Transverse colon (tissue), 4 donors: ENCODE measurements around the gene SCG3. TPM values are rescaled to one million over a fixed set of nuclear protein-coding genes. Genes with fewer than 3 reads are reported as not detected.

Experiments used
- DNase-seq: peaks from one replicate; pipeline ENCODE4 v3.0.0-alpha.2; 2019
- H3K27ac ChIP-seq, 4 donors: fragments of 200-600 bp; sonication (generic); 2 replicates each; pipeline ENCODE4 v1.5.1; 2016 to 2018; ENCODE audit warnings: inconsistent platforms in 4 of 4
- H3K27me3 ChIP-seq: fragments of 200-600 bp; sonication (generic); 2 replicates; pipeline ENCODE4 v1.5.1; 2017; ENCODE audit warnings: inconsistent platforms
- H3K36me3 ChIP-seq, 4 donors: fragments of 200-600 bp; sonication (generic); 2 replicates each; pipeline ENCODE4 v1.5.1; 2017 to 2019; ENCODE audit warnings: inconsistent platforms in 4 of 4
- H3K4me1 ChIP-seq, 4 donors: fragments of 200-600 bp; sonication (generic); 2 replicates each; pipeline ENCODE4 v1.5.1; 2017 to 2020; ENCODE audit warnings: inconsistent platforms in 4 of 4
- H3K4me3 ChIP-seq, 4 donors: fragments of 200-600 bp; sonication (generic); 1 replicate in 1 of 4; 2 replicates in 3 of 4; pipeline versions ENCODE4 v1.5.1 to v1.6.1; 2017 to 2019; ENCODE audit warnings: inconsistent platforms in 4 of 4
- H3K9me3 ChIP-seq, 2 donors: fragments of 200-600 bp; sonication (generic); 2 replicates each; pipeline ENCODE4 v1.5.1; 2017 to 2019; ENCODE audit warnings: inconsistent platforms in 2 of 2
- CTCF ChIP-seq, 5 experiments: fragments of 200-600 bp in 3 of 5; fragments of 450-650 bp in 2 of 5; sonication (generic) in 3 of 5; IDR thresholded peaks; 1 replicate in 2 of 5; 2 replicates in 3 of 5; pipeline ENCODE4 v1.5.1; 2016 to 2017; ENCODE audit warnings: antibody characterized with exemption in 5 of 5, inconsistent platforms in 3 of 5, mild to moderate bottlenecking in 2 of 5, moderate library complexity in 1 of 5
- EP300 ChIP-seq: sonication (generic); formaldehyde crosslinking; IDR thresholded peaks from one replicate; pipeline ENCODE4 v1.6.1; 2017; ENCODE audit warnings: antibody characterized with exemption, low read depth
- POLR2A ChIP-seq: fragments of 450-650 bp; IDR thresholded peaks from one replicate; pipeline ENCODE4 v1.6.1; 2016; ENCODE audit warnings: antibody characterized with exemption, mild to moderate bottlenecking, moderate library complexity
- POLR2AphosphoS5 ChIP-seq, 3 donors: sonication (generic); formaldehyde crosslinking; IDR thresholded peaks; one replicate each; pipeline ENCODE4 v1.6.1; 2016; ENCODE audit warnings: antibody characterized with exemption in 3 of 3
- WGBS, 2 donors: methylation state at CpG; one replicate each; pipeline ENCODE4 v1.1.5; 2018; ENCODE audit warnings: low coverage in 1 of 2; 5-methylcytosine and 5-hydroxymethylcytosine counted together
- in situ Hi-C, 4 donors: fragments of 200-750 bp; cut with MboI; loops; one replicate each; pipeline versions ENCODE4 v1.15.0 to v1.15.1; 2017; ENCODE audit warnings: low sequenced_read_pairs in 3 of 4, low pct_ligation_motif_present in 1 of 4, low pct_unique_long_range_greater_than_20kb in 1 of 4
- intact Hi-C: fragments of 100-400 bp; cut with DNase I; formaldehyde crosslinking; loops from one replicate; pipeline ENCODE4 v1.15.1; 2023; ENCODE audit warnings: low total_unique reads
- total RNA-seq, 4 donors: library from RNA; depleted of rRNA; stranded (reverse); fragments of >200 nt; gene quantifications; one replicate each; pipeline ENCODE4 v1.1.0, GENCODE V29; 2016

Gene SCG3
- total RNA-seq, 4 donors from 2014 or later, result 0.55 to 3.6 (median 0.95) TPM; not detected in 1

- H3K27me3 ChIP-seq, result peaks cover 9% of the 10 kb centered on the region
- 81 to 82% methylated on average over 5 of the region's 5 CpGs for WGBS, 2 donors
- no peak overlapping the region for H3K27ac ChIP-seq
- no peak for DNase-seq
- in situ Hi-C loops, result loop anchor here in 1 of 4 donors (25.0 kb wide), 1 partner anchor 109 kb away; no protein-coding TSS in a partner anchor
- H3K9me3 ChIP-seq, result no peaks in the 10 kb centered on the region
- no peaks in the 10 kb centered on the region for H3K36me3 ChIP-seq
- no peak for TF ChIP-seq EP300
- no peak overlapping the region for H3K4me3 ChIP-seq
- intact Hi-C loops, result no loop called here
- peaks cover 0 to 20% (median 10%) of the 10 kb centered on the region in 4 donors for H3K4me1 ChIP-seq
Observed at GRCh38 chr15:51752888-51753287, 71.6 kb downstream of the SCG3 start.

DNA sequence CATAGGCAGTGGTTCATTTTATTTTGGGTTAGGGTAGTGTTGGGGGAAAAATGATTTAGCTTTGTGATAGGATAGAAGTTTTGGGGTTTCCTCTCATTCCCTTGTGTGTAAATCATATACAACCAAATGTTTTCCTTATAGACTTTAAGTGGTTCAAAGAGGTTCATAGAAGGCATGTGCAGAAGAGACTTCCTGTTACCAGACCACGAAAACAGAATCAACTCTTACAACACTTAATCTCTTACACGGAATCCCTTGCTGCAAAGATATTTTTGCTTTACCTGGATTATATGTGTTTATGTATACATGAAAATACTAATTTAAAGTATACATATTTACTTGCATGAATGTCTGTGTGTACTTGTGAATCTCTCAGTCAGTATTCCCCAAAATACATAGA lies 73.0 kb downstream of the SCG3 start:
- Histone ChIP-seq H3K27me3 (peaks cover 9% of the 10 kb centered on the region), H3K4me1 (peaks cover 0 to 32% (median 15%) of the 10 kb centered on the region in 4 donors), H3K9me3 (no peaks in the 10 kb centered on the region), H3K36me3 (no peaks in the 10 kb centered on the region), H3K27ac (no peak overlapping the region), H3K4me3 (no peak overlapping the region)
- DNase-seq, result no peak
- in situ Hi-C loops (loop anchor here in 1 of 4 donors (25.0 kb wide), 1 partner anchor 108 kb away; no protein-coding TSS in a partner anchor), intact Hi-C loops (no loop called here)
- TF ChIP-seq POLR2A, result no peak
- no peak for TF ChIP-seq EP300
- TF ChIP-seq CTCF (IDR thresholded peaks at IDR 0.05), result no peak
- TF ChIP-seq POLR2AphosphoS5 (IDR thresholded peaks at IDR 0.05), result no peak
- WGBS, 2 donors, result 76 to 77% methylated on average over 2 of the region's 2 CpGs

GRCh38 chr15:51755790-51756189 lies 74.5 kb downstream of the SCG3 start:
- DNase-seq, result no peak

DNA sequence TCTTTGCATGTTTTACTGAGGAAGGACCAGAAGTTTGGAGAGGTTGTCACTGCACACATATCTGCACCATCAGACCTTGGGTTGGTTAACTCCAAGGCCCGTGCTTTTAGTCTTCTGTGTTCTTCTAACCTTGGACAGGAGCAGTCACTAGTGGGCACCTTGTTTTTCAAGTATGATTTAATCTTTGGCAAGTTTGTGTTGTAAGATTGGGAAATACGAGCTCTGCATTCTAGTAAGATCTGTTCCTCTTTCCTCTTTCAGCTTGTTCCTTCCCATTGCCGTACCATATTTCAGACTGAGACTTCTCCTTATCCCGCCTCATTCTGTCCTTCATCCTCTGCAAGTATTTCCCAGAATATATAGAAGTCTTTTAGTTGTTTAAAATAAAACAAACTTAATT lies 75.2 kb downstream of the SCG3 start:
- intact Hi-C loops, result no loop called here
- H3K27ac ChIP-seq, result no peak overlapping the region
- DNase-seq, result no peak
- H3K36me3 ChIP-seq, result no peaks in the 10 kb centered on the region
- H3K4me3 ChIP-seq, result no peak overlapping the region
- 87 to 89% methylated on average over 4 of the region's 4 CpGs for WGBS, 2 donors
- in situ Hi-C loops, result loop anchor here in 1 of 4 donors (25.0 kb wide), 1 partner anchor 106 kb away; no protein-coding TSS in a partner anchor
- H3K4me1 ChIP-seq, result peaks cover 0 to 34% (median 14%) of the 10 kb centered on the region in 4 donors
- TF ChIP-seq CTCF (IDR thresholded peaks at IDR 0.05), result no peak
- TF ChIP-seq EP300, result no peak
- no peak for TF ChIP-seq POLR2A
- no peak for TF ChIP-seq POLR2AphosphoS5 (IDR thresholded peaks at IDR 0.05)
- H3K9me3 ChIP-seq, result no peaks in the 10 kb centered on the region
- H3K27me3 ChIP-seq, result peaks cover 9% of the 10 kb centered on the region

More at GRCh38 chr15:51755790-51756189, 74.5 kb downstream of the SCG3 start:
- no peak for TF ChIP-seq POLR2A
- no peak overlapping the region for H3K27ac ChIP-seq
- no peaks in the 10 kb centered on the region for H3K36me3 ChIP-seq
- WGBS, 2 donors, result 70 to 78% methylated on average over 2 to 4 of the region's 4 CpGs
- H3K9me3 ChIP-seq, result no peaks in the 10 kb centered on the region
- intact Hi-C loops (no loop called here), in situ Hi-C loops (loop anchor here in 1 of 4 donors (25.0 kb wide), 1 partner anchor 107 kb away; no protein-coding TSS in a partner anchor)
- no peak overlapping the region for H3K4me3 ChIP-seq
- H3K4me1 ChIP-seq, result peaks cover 0 to 38% (median 16%) of the 10 kb centered on the region in 4 donors
- H3K27me3 ChIP-seq, result peaks cover 9% of the 10 kb centered on the region

DNA sequence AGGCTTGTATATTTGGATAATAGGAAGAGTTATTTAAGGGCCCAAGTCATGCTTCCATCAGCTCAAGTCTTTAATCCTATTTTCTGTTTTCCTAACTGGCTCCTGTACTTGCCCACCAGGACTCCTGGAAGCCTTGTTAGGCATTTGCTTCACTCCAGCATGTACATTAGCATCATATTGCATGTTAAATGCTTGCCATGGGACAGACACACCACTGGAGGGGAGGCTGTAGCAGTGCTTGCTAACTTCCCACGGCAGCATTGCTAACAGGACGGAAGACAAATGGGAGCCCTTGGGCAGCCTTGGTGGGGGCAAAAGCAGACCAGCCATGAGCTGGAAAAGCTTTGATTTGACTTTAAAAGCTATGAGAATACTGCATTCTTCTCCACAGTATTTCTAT lies 76.1 kb downstream of the SCG3 start:
- Histone ChIP-seq H3K4me1 (peaks cover 0 to 28% (median 8%) of the 10 kb centered on the region in 4 donors), H3K27ac (no peak overlapping the region), H3K36me3 (no peaks in the 10 kb centered on the region), H3K4me3 (no peak overlapping the region), H3K9me3 (no peaks in the 10 kb centered on the region), H3K27me3 (peaks cover 9% of the 10 kb centered on the region)
- 94% methylated on average over 2 of the region's 2 CpGs; no CpG with 5 or more reads in 1 of the 2 donors for WGBS, 2 donors
- in situ Hi-C loops (loop anchor here in 1 of 4 donors (25.0 kb wide), 1 partner anchor 105 kb away; no protein-coding TSS in a partner anchor), intact Hi-C loops (no loop called here)
- no peak for DNase-seq
- TF ChIP-seq EP300, result no peak
- TF ChIP-seq POLR2A, result no peak
- TF ChIP-seq POLR2AphosphoS5 (IDR thresholded peaks at IDR 0.05), result no peak
- TF ChIP-seq CTCF (IDR thresholded peaks at IDR 0.05), result no peak
